Activated naive CD8-positive, alpha-beta T cell treated with anti-CD3 and anti-CD28 coated beads for 36 hours (primary cell): ENCODE data around the gene ZNF668. TPM values are rescaled to one million over a fixed set of nuclear protein-coding genes. Genes with fewer than 3 reads are reported as not detected.

Experiments used
- DNase-seq: peaks from one replicate; pipeline ENCODE4 v3.0.0; 2021
- H3K27ac Mint-ChIP-seq: one replicate; pipeline ENCODE4 v1.8.0; 2022; ENCODE audit warnings: mild to moderate bottlenecking, moderate library complexity, mixed read lengths
- H3K27me3 Mint-ChIP-seq: one replicate; pipeline ENCODE4 v1.8.0; 2022; ENCODE audit warnings: mild to moderate bottlenecking, mixed read lengths
- H3K36me3 Mint-ChIP-seq: one replicate; pipeline ENCODE4 v1.8.0; 2021; ENCODE audit warnings: mild to moderate bottlenecking, mixed read lengths
- H3K4me1 Mint-ChIP-seq: one replicate; pipeline ENCODE4 v1.8.0; 2021; ENCODE audit warnings: mixed read lengths
- H3K4me3 Mint-ChIP-seq: one replicate; pipeline ENCODE4 v1.8.0; 2022; ENCODE audit warnings: mild to moderate bottlenecking, moderate library complexity, mixed read lengths
- H3K9me3 Mint-ChIP-seq: one replicate; pipeline ENCODE4 v1.8.0; 2022; ENCODE audit warnings: mixed read lengths
- total RNA-seq, 2 experiments: library from RNA; stranded (reverse); gene quantifications; one replicate each; pipeline ENCODE4 v1.2.3, GENCODE V29; 2021

ZNF668 gene
- total RNA-seq, 2 experiments from 2014 or later: 17.3 to 18.5 TPM

- Mint-ChIP-seq H3K36me3 (peaks cover 13% of the 10 kb centered on the region), H3K27ac (no peak overlapping the region), H3K9me3 (no peaks in the 10 kb centered on the region), H3K4me3 (no peak overlapping the region), H3K4me1 (peaks cover 24% of the 10 kb centered on the region), H3K27me3 (no peaks in the 10 kb centered on the region)
- DNase-seq: no peak
Measured at GRCh38 chr16:31080035-31080629, 6.1 kb upstream of the ZNF668 start.

- Mint-ChIP-seq H3K27ac (peak overlapping the region; percentile 48), H3K9me3 (no peaks in the 10 kb centered on the region), H3K4me3 (no peak overlapping the region), H3K27me3 (no peaks in the 10 kb centered on the region), H3K4me1 (peaks cover 27% of the 10 kb centered on the region), H3K36me3 (peaks cover 18% of the 10 kb centered on the region)
- no peak for DNase-seq
Measured at GRCh38 chr16:31079342-31079944, 5.4 kb upstream of the ZNF668 start.

GRCh38 chr16:31078597-31079341 lies 4.7 kb upstream of the ZNF668 start:
- H3K27ac Mint-ChIP-seq: no peak overlapping the region
- H3K27me3 Mint-ChIP-seq: no peaks in the 10 kb centered on the region
- no peak for DNase-seq
- H3K4me1 Mint-ChIP-seq: peaks cover 27% of the 10 kb centered on the region
- H3K36me3 Mint-ChIP-seq: peaks cover 18% of the 10 kb centered on the region
- no peaks in the 10 kb centered on the region for H3K9me3 Mint-ChIP-seq
- H3K4me3 Mint-ChIP-seq: no peak overlapping the region

- H3K4me3 Mint-ChIP-seq: no peak overlapping the region
- H3K27me3 Mint-ChIP-seq: no peaks in the 10 kb centered on the region
- peaks cover 20% of the 10 kb centered on the region for H3K36me3 Mint-ChIP-seq
- no peaks in the 10 kb centered on the region for H3K9me3 Mint-ChIP-seq
- H3K4me1 Mint-ChIP-seq: peaks cover 27% of the 10 kb centered on the region
- no peak for DNase-seq
- no peak overlapping the region for H3K27ac Mint-ChIP-seq
Measured at GRCh38 chr16:31077592-31078396, 3.8 kb upstream of the ZNF668 start.

- Mint-ChIP-seq H3K27me3 (no peaks in the 10 kb centered on the region), H3K36me3 (peaks cover 25% of the 10 kb centered on the region), H3K27ac (no peak overlapping the region), H3K9me3 (no peaks in the 10 kb centered on the region), H3K4me3 (no peak overlapping the region), H3K4me1 (peaks cover 29% of the 10 kb centered on the region)
- DNase-seq: no peak
Measured at GRCh38 chr16:31077024-31077423, 3.0 kb upstream of the ZNF668 start.

GRCh38 chr16:31076319-31076718 lies 2.3 kb upstream of the ZNF668 start:
- H3K27me3 Mint-ChIP-seq: no peaks in the 10 kb centered on the region
- H3K36me3 Mint-ChIP-seq: peaks cover 25% of the 10 kb centered on the region
- no peaks in the 10 kb centered on the region for H3K9me3 Mint-ChIP-seq
- peak overlapping the region; percentile 48 for H3K27ac Mint-ChIP-seq
- peak overlapping the region; percentile 22 for H3K4me3 Mint-ChIP-seq
- no peak for DNase-seq
- peaks cover 34% of the 10 kb centered on the region for H3K4me1 Mint-ChIP-seq

GRCh38 chr16:31074814-31075183 lies 759 bp upstream of the ZNF668 start:
- no peaks in the 10 kb centered on the region for H3K27me3 Mint-ChIP-seq
- no peaks in the 10 kb centered on the region for H3K9me3 Mint-ChIP-seq
- H3K4me3 Mint-ChIP-seq: peak overlapping the region; percentile 93
- peak overlapping the region; percentile 95 for H3K27ac Mint-ChIP-seq
- H3K4me1 Mint-ChIP-seq: peaks cover 30% of the 10 kb centered on the region
- H3K36me3 Mint-ChIP-seq: peaks cover 24% of the 10 kb centered on the region
- DNase-seq: no peak

GRCh38 chr16:31073142-31073969 lies 684 bp downstream of the ZNF668 start:
- H3K27ac Mint-ChIP-seq: peak overlapping the region; percentile 96
- H3K4me1 Mint-ChIP-seq: peaks cover 34% of the 10 kb centered on the region
- no peaks in the 10 kb centered on the region for H3K27me3 Mint-ChIP-seq
- DNase-seq: peak; percentile 90
- peak overlapping the region; percentile 98 for H3K4me3 Mint-ChIP-seq
- no peaks in the 10 kb centered on the region for H3K9me3 Mint-ChIP-seq
- H3K36me3 Mint-ChIP-seq: peaks cover 21% of the 10 kb centered on the region

- peak overlapping the region; percentile 98 for H3K4me3 Mint-ChIP-seq
- peaks cover 30% of the 10 kb centered on the region for H3K4me1 Mint-ChIP-seq
- no peak for DNase-seq
- peak overlapping the region; percentile 96 for H3K27ac Mint-ChIP-seq
- no peaks in the 10 kb centered on the region for H3K27me3 Mint-ChIP-seq
- H3K36me3 Mint-ChIP-seq: peaks cover 15% of the 10 kb centered on the region
- no peaks in the 10 kb centered on the region for H3K9me3 Mint-ChIP-seq
Measured at GRCh38 chr16:31072540-31073141, 1.4 kb downstream of the ZNF668 start.

- Mint-ChIP-seq H3K9me3 (no peaks in the 10 kb centered on the region), H3K27ac (peak overlapping the region; percentile 96), H3K36me3 (peaks cover 14% of the 10 kb centered on the region), H3K27me3 (no peaks in the 10 kb centered on the region), H3K4me1 (peaks cover 30% of the 10 kb centered on the region), H3K4me3 (peak overlapping the region; percentile 98)
- no peak for DNase-seq
Measured at GRCh38 chr16:31071861-31072260, 2.2 kb downstream of the ZNF668 start.

- Mint-ChIP-seq H3K27me3 (no peaks in the 10 kb centered on the region), H3K36me3 (peaks cover 17% of the 10 kb centered on the region), H3K4me3 (no peak overlapping the region), H3K4me1 (peaks cover 43% of the 10 kb centered on the region), H3K27ac (no peak overlapping the region), H3K9me3 (no peaks in the 10 kb centered on the region)
- no peak for DNase-seq
Measured at GRCh38 chr16:31067342-31067741, 6.7 kb downstream of the ZNF668 start.

GRCh38 chr16:31064882-31065461 lies 9.1 kb downstream of the ZNF668 start:
- H3K36me3 Mint-ChIP-seq: peaks cover 16% of the 10 kb centered on the region
- no peaks in the 10 kb centered on the region for H3K9me3 Mint-ChIP-seq
- no peak for DNase-seq
- peaks cover 34% of the 10 kb centered on the region for H3K4me1 Mint-ChIP-seq
- peak overlapping the region; percentile 7 for H3K4me3 Mint-ChIP-seq
- peak overlapping the region; percentile 3 for H3K27ac Mint-ChIP-seq
- no peaks in the 10 kb centered on the region for H3K27me3 Mint-ChIP-seq

- no peak overlapping the region for H3K4me3 Mint-ChIP-seq
Measured at GRCh38 chr16:31063843-31064611, 10.0 kb downstream of the ZNF668 start.

More at GRCh38 chr16:31063843-31064611, 10.0 kb downstream of the ZNF668 start:
- H3K9me3 Mint-ChIP-seq: no peaks in the 10 kb centered on the region
- H3K27me3 Mint-ChIP-seq: no peaks in the 10 kb centered on the region
- peak overlapping the region; percentile 3 for H3K27ac Mint-ChIP-seq
- peaks cover 16% of the 10 kb centered on the region for H3K36me3 Mint-ChIP-seq
- DNase-seq: no peak
- peaks cover 31% of the 10 kb centered on the region for H3K4me1 Mint-ChIP-seq
